Measurements from ENCODE around the gene SSR2. TPM values are rescaled to one million over a fixed set of nuclear protein-coding genes. Genes with fewer than 3 reads are reported as not detected.

The SSR2 gene
- total and polyA plus RNA-seq, 7 donors = 44.6 to 255 (median 77.5) TPM

DNA sequence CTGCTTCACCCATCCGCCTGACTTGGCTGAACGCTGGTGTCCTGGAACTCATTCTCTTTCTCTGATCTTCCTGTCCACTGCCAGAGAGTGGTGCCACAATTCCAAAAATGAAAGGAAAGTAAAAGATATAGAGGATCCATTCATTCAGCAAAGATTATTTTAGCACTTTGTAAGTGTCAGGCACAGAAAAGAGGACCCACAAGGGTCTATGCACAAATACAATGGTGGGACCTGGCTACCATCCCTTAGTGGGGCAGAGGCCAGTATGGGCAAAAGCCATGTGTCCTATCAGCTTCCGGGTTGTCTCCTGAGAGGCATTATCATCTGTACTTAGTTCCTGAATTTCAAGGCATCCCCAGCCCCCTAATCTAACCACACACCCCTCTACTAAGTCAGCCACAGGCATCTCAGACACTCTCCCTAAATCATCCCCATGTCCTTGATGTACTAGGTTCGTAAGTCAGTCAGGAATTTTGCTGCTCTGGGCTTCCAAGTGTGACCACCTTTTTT lies 19.0 kb downstream of the SSR2 start:
- no peaks in the 10 kb centered on the region for H3K4me1 ChIP-seq
- no peaks in the 10 kb centered on the region for H3K9me3 ChIP-seq
- ATAC-seq (peak in 1 of 4 donors; percentile 8), DNase-seq (no peak)
- H3K27ac ChIP-seq = no peak overlapping the region
- H3K27me3 ChIP-seq (ENCODE audit: insufficient read depth in 3 of 3, low read length in 2 of 3) = no peaks in the 10 kb centered on the region
- 41 to 58% (median 47%) methylated on average over 4 of the region's 4 CpGs for WGBS, 3 donors
- H3K4me3 ChIP-seq = no peak overlapping the region
- intact Hi-C loops (cut with DNase I) = no loop called here
- H3K36me3 ChIP-seq (ENCODE audit: insufficient read depth in 1 of 2, low read depth in 1 of 2) = no peaks in the 10 kb centered on the region
- no peak for TF ChIP-seq CTCF (IDR thresholded peaks at IDR 0.05)

DNA sequence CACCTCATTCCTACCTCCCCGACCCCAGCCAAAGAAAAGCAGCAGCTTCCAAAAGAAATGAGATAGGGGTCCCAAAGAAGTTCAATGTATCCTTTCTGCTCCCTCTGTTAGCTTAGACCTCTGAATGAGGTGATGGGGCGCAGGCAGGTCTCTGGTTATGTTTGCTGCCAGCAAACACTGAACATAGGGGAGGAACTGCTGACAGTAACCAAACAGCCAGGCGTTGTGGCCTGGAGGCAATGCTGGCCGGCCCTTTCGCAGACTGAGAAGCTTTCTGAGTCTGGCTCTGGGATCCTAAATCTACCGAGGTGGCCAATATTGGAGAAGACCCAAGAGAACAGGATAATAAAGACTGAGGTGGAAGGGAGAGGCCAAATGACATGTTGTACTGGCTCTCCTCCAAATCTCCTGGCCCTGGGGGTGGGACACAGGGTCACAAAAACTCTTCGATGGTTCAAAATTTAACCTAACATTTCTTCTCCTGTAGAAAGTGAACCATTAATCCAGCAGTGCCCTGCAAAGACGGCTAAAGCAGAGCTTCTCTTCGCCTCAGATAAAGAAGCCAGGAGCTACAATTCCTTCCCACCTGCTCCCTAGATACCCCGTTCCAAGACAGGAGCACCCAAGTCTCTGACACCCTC lies 19.6 kb downstream of the SSR2 start:
- ATAC-seq = no peak
- H3K4me1 ChIP-seq = no peaks in the 10 kb centered on the region
- intact Hi-C loops (cut with DNase I) = no loop called here
- 49 to 69% (median 53%) methylated on average over 10 of the region's 10 CpGs for WGBS, 3 donors
- H3K9me3 ChIP-seq = no peaks in the 10 kb centered on the region
- H3K27me3 ChIP-seq (ENCODE audit: insufficient read depth in 3 of 3, low read length in 2 of 3) = no peaks in the 10 kb centered on the region
- no peaks in the 10 kb centered on the region for H3K36me3 ChIP-seq (ENCODE audit: insufficient read depth in 1 of 2, low read depth in 1 of 2)
- H3K4me3 ChIP-seq = no peak overlapping the region
- no peak for DNase-seq
- no peak overlapping the region for H3K27ac ChIP-seq
- TF ChIP-seq CTCF (IDR thresholded peaks at IDR 0.05) = no peak

DNA sequence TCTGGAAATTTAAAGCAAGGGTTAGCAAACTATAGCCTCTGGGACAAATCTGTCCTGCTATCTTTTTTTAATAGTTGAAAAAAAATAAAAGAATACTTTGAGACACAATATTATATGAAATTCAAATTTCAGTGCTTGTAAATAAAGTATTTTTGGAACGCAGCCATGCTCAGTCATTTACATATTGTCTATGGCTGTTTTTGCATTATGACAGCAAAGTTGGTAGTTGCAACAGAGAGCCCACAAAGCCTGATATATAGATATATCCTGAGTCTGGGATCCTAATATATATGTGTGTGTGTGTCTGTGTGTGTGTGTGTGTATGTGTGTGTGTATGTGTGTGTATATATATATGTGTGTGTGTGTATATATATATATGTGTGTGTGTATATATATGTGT lies 20.8 kb downstream of the SSR2 start:
- no peak overlapping the region for H3K27ac ChIP-seq
- no peaks in the 10 kb centered on the region for H3K36me3 ChIP-seq (ENCODE audit: insufficient read depth in 1 of 2, low read depth in 1 of 2)
- H3K9me3 ChIP-seq = no peaks in the 10 kb centered on the region
- H3K4me1 ChIP-seq = no peaks in the 10 kb centered on the region
- no peak for TF ChIP-seq CTCF (IDR thresholded peaks at IDR 0.05)
- ATAC-seq (no peak), DNase-seq (no peak)
- H3K27me3 ChIP-seq (ENCODE audit: insufficient read depth in 3 of 3, low read length in 2 of 3) = no peaks in the 10 kb centered on the region
- H3K4me3 ChIP-seq = no peak overlapping the region
- 83 to 97% (median 88%) methylated on average over 1 of the region's 1 CpG for WGBS, 3 donors
- intact Hi-C loops (cut with DNase I) = no loop called here

DNA sequence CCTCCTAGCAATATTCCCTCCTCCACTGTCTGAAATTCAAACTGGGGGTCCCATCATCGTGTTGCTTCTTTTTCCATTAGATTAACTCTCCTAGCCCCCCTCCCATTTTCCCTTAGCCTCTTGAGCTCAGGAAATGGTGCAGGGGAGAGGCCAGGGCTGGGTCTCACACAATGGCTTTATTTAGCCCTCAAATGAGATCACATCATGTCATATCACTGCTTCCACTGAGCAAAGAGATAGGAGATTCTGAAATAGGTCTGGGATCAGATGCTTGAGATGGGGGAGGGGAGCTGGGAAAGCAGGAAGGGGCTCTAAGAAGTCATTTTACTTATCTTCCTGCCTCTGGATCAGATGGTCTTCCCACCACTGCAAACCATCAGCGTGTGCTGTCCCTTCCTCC lies 24.6 kb downstream of the SSR2 start:
- intact Hi-C loops (cut with DNase I) = no loop called here

More for the DNA sequence above, 24.6 kb downstream of the SSR2 start:
- H3K4me1 ChIP-seq = no peaks in the 10 kb centered on the region
- DNase-seq (no peak), ATAC-seq (no peak)
- no peaks in the 10 kb centered on the region for H3K27me3 ChIP-seq (ENCODE audit: insufficient read depth in 3 of 3, low read length in 2 of 3)
- 38 to 40% (median 40%) methylated on average over 2 of the region's 2 CpGs for WGBS, 3 donors
- no peak overlapping the region for H3K4me3 ChIP-seq
- no peak overlapping the region for H3K27ac ChIP-seq
- no peak for TF ChIP-seq CTCF (IDR thresholded peaks at IDR 0.05)
- H3K36me3 ChIP-seq (ENCODE audit: insufficient read depth in 1 of 2, low read depth in 1 of 2) = no peaks in the 10 kb centered on the region
- no peaks in the 10 kb centered on the region for H3K9me3 ChIP-seq

Measured in psoas muscle (tissue), 8 donors.